Type B pancreatic cell (in vitro differentiated cells): Measurements from ENCODE around the gene COX4I2. TPM values are rescaled to one million over a fixed set of nuclear protein-coding genes. Genes with fewer than 3 reads are reported as not detected.

Source experiments
- DNase-seq: peaks from one replicate; pipeline ENCODE4 v3.0.0; 2021; ENCODE audit warnings: mixed read lengths; ENCODE audit not compliant: unreplicated experiment; ENCODE audit errors: extremely low spot score
- H3K27ac Mint-ChIP-seq: 2 replicates; pipeline ENCODE4 v1.8.0; 2021; ENCODE audit warnings: mild to moderate bottlenecking, mixed read lengths
- H3K27me3 Mint-ChIP-seq: 2 replicates; pipeline ENCODE4 v1.8.0; 2021; ENCODE audit warnings: mixed read lengths
- H3K36me3 Mint-ChIP-seq: 2 replicates; pipeline ENCODE4 v1.8.0; 2021; ENCODE audit warnings: mixed read lengths
- H3K4me1 Mint-ChIP-seq: one replicate; pipeline ENCODE4 v1.8.0; 2021; ENCODE audit warnings: mixed read lengths; ENCODE audit not compliant: unreplicated experiment
- H3K4me3 Mint-ChIP-seq: 2 replicates; pipeline ENCODE4 v1.8.0; 2021; ENCODE audit warnings: mild to moderate bottlenecking, mixed read lengths
- H3K9me3 Mint-ChIP-seq: 2 replicates; pipeline ENCODE4 v1.8.0; 2021; ENCODE audit warnings: mixed read lengths
- total RNA-seq: library from RNA; stranded (reverse); gene quantifications from 2 replicates; pipeline ENCODE4 v1.2.1, GENCODE V29; 2021; ENCODE audit warnings: low replicate concordance
- TF ChIP-seq, protein P1 (sequence below): fragments of 200-600 bp; sonication (generic); conservative IDR thresholded peaks from 2 replicates; pipeline ENCODE4 v1.5.0; 2021; ENCODE audit warnings: antibody characterized with exemption, mild to moderate bottlenecking

COX4I2 gene
- total RNA-seq, 1 donor from 2014 or later = not detected

DNA sequence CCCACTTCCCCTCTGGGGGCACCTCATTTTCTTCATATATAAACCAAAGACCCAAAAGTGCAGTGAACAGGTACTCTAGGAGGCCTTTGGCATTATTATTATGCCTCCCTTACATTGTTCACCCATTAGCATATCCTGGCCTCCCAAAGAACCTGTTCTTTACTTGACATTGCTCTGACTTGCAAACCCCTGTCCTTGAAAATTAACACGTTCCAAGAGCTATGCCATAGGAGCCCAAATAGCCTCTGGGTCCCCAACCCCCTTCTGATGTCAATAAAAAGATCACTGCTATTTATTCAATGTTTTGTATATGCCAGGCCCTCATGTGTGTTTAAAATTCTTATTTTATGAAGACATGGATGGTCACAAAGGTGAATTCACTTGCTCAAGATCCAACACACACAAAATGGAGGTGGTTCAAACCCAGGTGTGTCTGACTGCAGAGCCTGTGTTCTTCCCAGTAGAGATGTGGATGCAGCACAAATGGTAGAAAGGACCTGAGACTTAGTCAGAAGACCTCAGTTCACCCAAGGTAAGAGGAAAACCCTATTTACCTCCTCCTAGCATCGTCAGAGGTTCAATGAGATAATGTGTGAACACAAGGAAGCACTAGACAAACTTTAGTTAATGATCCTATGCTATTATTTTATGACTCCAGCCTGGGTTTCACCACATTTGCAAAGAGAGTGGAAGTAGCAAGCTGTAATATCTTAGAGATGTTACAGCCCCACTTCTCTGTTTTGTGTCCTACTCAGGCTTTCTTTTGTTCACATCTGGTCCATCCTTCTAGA, 48.3 kb downstream of the COX4I2 start:
- no peak for DNase-seq
- Mint-ChIP-seq H3K4me3 (no peak overlapping the region), H3K9me3 (no peaks in the 10 kb centered on the region), H3K4me1 (peaks cover 29% of the 10 kb centered on the region), H3K27ac (peak overlapping the region; percentile 83), H3K36me3 (peaks cover 47% of the 10 kb centered on the region), H3K27me3 (no peaks in the 10 kb centered on the region)
- TF ChIP-seq, protein P1, sequence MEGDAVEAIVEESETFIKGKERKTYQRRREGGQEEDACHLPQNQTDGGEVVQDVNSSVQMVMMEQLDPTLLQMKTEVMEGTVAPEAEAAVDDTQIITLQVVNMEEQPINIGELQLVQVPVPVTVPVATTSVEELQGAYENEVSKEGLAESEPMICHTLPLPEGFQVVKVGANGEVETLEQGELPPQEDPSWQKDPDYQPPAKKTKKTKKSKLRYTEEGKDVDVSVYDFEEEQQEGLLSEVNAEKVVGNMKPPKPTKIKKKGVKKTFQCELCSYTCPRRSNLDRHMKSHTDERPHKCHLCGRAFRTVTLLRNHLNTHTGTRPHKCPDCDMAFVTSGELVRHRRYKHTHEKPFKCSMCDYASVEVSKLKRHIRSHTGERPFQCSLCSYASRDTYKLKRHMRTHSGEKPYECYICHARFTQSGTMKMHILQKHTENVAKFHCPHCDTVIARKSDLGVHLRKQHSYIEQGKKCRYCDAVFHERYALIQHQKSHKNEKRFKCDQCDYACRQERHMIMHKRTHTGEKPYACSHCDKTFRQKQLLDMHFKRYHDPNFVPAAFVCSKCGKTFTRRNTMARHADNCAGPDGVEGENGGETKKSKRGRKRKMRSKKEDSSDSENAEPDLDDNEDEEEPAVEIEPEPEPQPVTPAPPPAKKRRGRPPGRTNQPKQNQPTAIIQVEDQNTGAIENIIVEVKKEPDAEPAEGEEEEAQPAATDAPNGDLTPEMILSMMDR = no peak

DNA sequence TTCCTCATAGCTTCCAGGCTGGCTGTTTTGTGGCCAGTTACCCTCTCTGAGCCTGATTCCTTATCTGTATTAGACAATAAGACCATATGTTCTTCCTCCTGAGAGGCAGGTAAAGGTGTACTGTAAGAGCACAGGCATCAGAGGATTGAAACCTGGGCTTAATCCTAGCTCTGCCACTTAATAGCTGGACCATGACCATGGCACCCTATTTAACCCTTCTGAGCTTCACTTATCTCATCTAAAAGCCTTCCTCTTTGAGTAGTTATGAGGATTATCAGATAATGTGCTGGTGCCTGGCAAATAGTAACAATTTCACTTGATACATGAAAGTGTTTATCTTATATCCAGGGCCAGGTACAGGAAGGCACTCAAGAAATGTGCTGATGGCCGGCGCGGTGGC, 50.1 kb downstream of the COX4I2 start:
- H3K27ac Mint-ChIP-seq = peak overlapping the region; percentile 73
- TF ChIP-seq, protein P1 = no peak
- DNase-seq = no peak
- H3K9me3 Mint-ChIP-seq = no peaks in the 10 kb centered on the region
- no peak overlapping the region for H3K4me3 Mint-ChIP-seq
- H3K27me3 Mint-ChIP-seq = no peaks in the 10 kb centered on the region
- peaks cover 36% of the 10 kb centered on the region for H3K4me1 Mint-ChIP-seq
- H3K36me3 Mint-ChIP-seq = peaks cover 54% of the 10 kb centered on the region

DNA sequence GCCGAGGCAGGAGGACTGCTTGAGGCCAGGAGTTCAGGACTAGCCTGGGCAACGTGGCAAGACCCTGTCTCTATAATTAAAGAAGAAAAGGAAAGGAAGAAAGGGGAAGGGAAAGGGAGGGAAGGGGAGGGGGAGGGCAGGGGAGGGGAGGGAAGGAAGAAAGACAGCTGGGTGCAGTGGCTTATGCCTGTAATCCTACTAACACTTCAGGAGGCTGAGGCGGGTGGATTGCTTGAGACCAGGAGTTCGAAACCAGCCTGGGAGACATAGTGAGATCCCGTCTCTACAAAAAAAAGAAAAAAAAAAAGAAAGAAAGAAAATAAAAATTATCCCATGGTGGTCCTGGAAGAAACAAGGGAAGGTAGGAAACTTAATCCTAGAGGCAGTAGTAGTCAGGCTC, 51.4 kb downstream of the COX4I2 start:
- no peaks in the 10 kb centered on the region for H3K9me3 Mint-ChIP-seq
- no peak overlapping the region for H3K4me3 Mint-ChIP-seq
- no peak for DNase-seq
- peaks cover 29% of the 10 kb centered on the region for H3K4me1 Mint-ChIP-seq
- H3K36me3 Mint-ChIP-seq = peaks cover 44% of the 10 kb centered on the region
- TF ChIP-seq, protein P1 = no peak
- peak overlapping the region; percentile 73 for H3K27ac Mint-ChIP-seq
- H3K27me3 Mint-ChIP-seq = no peaks in the 10 kb centered on the region

DNA sequence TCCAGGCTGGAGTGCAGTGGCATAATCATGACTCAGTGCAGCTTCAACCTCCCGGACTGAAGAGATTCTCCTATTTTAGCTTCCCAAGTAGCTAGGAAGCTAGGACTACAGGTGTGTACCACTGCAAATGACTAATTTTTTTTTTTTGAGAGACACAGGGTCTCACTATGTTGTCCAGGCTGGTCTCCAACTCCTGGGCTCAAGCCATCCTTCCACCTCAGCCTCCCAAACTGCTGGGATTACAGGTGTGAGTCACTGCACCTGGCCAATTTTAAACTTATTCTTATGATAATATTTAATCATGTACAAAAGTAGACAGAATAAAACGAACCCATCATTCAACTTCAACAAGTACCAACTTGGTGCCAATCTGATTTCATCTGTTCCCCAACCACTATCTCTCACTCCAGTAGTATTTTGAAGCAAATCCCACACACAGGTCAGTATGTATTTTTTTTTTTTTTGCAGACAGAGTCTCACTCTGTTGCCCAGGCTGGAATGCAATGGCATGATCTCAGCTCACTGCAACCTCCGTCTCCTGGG, 52.5 kb downstream of the COX4I2 start:
- Mint-ChIP-seq H3K27ac (peak overlapping the region; percentile 26), H3K4me1 (peaks cover 39% of the 10 kb centered on the region), H3K9me3 (no peaks in the 10 kb centered on the region), H3K4me3 (no peak overlapping the region), H3K36me3 (peaks cover 42% of the 10 kb centered on the region), H3K27me3 (no peaks in the 10 kb centered on the region)
- DNase-seq = no peak
- TF ChIP-seq, protein P1 = no peak

DNA sequence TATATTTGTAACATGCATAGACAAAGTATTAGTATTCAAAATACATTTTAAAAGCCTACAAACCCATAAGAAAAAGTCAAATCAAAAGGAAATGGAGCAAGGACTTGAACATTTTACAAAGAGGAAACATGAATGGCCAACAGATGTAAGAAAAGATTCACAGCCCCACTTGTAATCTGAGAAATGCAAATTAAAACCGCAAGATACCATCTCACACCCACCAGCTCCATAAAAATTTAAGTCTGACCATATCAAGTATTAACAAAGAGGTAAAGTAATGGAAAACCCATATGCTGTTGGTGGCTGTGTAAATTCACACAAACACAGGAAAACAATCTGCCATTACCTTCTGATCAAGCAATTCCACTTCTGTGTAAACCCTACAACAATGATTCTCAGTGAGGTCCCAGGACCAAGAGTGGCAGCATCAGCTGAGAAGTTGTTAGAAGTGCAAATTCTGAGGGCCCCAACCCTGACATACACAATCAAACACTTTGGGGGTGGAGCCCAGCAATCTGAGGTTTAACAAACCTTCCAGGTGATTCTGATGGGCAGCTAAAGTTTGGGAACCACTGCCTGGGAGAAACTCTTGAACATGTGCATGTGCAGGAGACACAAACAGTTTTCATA, 54.0 kb downstream of the COX4I2 start:
- Mint-ChIP-seq H3K4me1 (peaks cover 27% of the 10 kb centered on the region), H3K27me3 (no peaks in the 10 kb centered on the region), H3K27ac (peak overlapping the region; percentile 63), H3K4me3 (peak overlapping the region; percentile 15), H3K36me3 (peaks cover 39% of the 10 kb centered on the region), H3K9me3 (no peaks in the 10 kb centered on the region)
- TF ChIP-seq, protein P1 = no peak
- DNase-seq = no peak
